Measurements from ENCODE around the gene CLC. TPM values are rescaled to one million over a fixed set of nuclear protein-coding genes. Genes with fewer than 3 reads are reported as not detected.

Gene CLC
- total RNA-seq, 1 donor from 2014 or later = not detected

- H3K9me3 ChIP-seq = no peaks in the 10 kb centered on the region
- H3K4me1 ChIP-seq = no peaks in the 10 kb centered on the region
- no peaks in the 10 kb centered on the region for H3K36me3 ChIP-seq
- H3K4me3 ChIP-seq = no peak overlapping the region
- TF ChIP-seq CTCF (IDR thresholded peaks at IDR 0.05) = no peak
- no peak for DNase-seq
- intact Hi-C loops (cut with DNase I) = no loop called here
- no peak for ATAC-seq
- no peak overlapping the region for H3K27ac ChIP-seq
- H3K27me3 ChIP-seq (ENCODE audit: low read depth) = no peaks in the 10 kb centered on the region
These were observed 27.4 kb downstream of the CLC start for GRCh38 chr19:39710333-39710890.

GRCh38 chr19:39709026-39709872, 28.6 kb downstream of the CLC start:
- Histone ChIP-seq H3K4me3 (no peak overlapping the region), H3K36me3 (no peaks in the 10 kb centered on the region), H3K27ac (no peak overlapping the region), H3K9me3 (no peaks in the 10 kb centered on the region), H3K4me1 (no peaks in the 10 kb centered on the region), H3K27me3 (ENCODE audit: low read depth) (no peaks in the 10 kb centered on the region)
- ATAC-seq = no peak
- intact Hi-C loops (cut with DNase I) = no loop called here
- DNase-seq = no peak
- TF ChIP-seq CTCF (IDR thresholded peaks at IDR 0.05) = no peak

- TF ChIP-seq CTCF (IDR thresholded peaks at IDR 0.05) = no peak
- no peaks in the 10 kb centered on the region for H3K9me3 ChIP-seq
- ATAC-seq = no peak
- no peaks in the 10 kb centered on the region for H3K36me3 ChIP-seq
- no peak overlapping the region for H3K4me3 ChIP-seq
- intact Hi-C loops (cut with DNase I) = no loop called here
- no peak overlapping the region for H3K27ac ChIP-seq
- H3K27me3 ChIP-seq (ENCODE audit: low read depth) = no peaks in the 10 kb centered on the region
- H3K4me1 ChIP-seq = no peaks in the 10 kb centered on the region
- no peak for DNase-seq
These were observed 29.2 kb downstream of the CLC start for GRCh38 chr19:39708594-39708993.

GRCh38 chr19:39705578-39706188, 32.1 kb downstream of the CLC start:
- TF ChIP-seq CTCF (IDR thresholded peaks at IDR 0.05) = no peak
- H3K9me3 ChIP-seq = no peaks in the 10 kb centered on the region
- ATAC-seq = no peak
- peaks cover 7% of the 10 kb centered on the region for H3K27me3 ChIP-seq (ENCODE audit: low read depth)
- intact Hi-C loops (cut with DNase I) = no loop called here
- DNase-seq = no peak
- H3K36me3 ChIP-seq = no peaks in the 10 kb centered on the region
- no peaks in the 10 kb centered on the region for H3K4me1 ChIP-seq
- H3K4me3 ChIP-seq = no peak overlapping the region
- no peak overlapping the region for H3K27ac ChIP-seq

- Histone ChIP-seq H3K4me3 (no peak within 1 kb of the TSS), H3K27ac (no peak within 1 kb of the TSS), H3K4me1 (no peaks in the 10 kb centered on the region), H3K27me3 (ENCODE audit: low read depth) (peaks cover 12% of the 10 kb centered on the region), H3K9me3 (no peaks in the 10 kb centered on the region), H3K36me3 (no peaks in the 10 kb centered on the region)
- intact Hi-C loops (cut with DNase I) = no loop called here
- TF ChIP-seq CTCF (IDR thresholded peaks at IDR 0.05) = no peak
- ATAC-seq = no peak
- no peak for DNase-seq
These were observed 33.4 kb downstream of the CLC start, which contains the start of gene LGALS14 for GRCh38 chr19:39704181-39705044. LGALS14 (plus strand) TSS chr19:39704481; CDS start chr19:39704529, 48 bp downstream.
